Subcutaneous abdominal adipose tissue (tissue), 5 donors: ENCODE results near the gene HPSE.
A peak's percentile ranks its signal among the peaks of the same experiment; 100 is the strongest.

Source experiments
- H3K27ac ChIP-seq: one replicate; pipeline ENCODE4 v1.7.0; 2013; ENCODE audit warnings: low read depth, mild to moderate bottlenecking, inconsistent platforms, low read length, moderate library complexity
- H3K27me3 ChIP-seq, 5 donors: one replicate each; pipeline ENCODE4 v1.7.0; 2013; ENCODE audit warnings: low read length in 5 of 5, inconsistent platforms in 1 of 5; ENCODE audit not compliant: control insufficient read depth in 5 of 5, insufficient read depth in 4 of 5
- H3K36me3 ChIP-seq, 5 donors: one replicate each; pipeline ENCODE4 v1.7.0; 2013; ENCODE audit warnings: low read length in 5 of 5; ENCODE audit not compliant: control insufficient read depth in 5 of 5, insufficient read depth in 5 of 5
- H3K4me1 ChIP-seq, 5 donors: one replicate each; pipeline ENCODE4 v1.7.0; 2013; ENCODE audit warnings: low read length in 5 of 5, mild to moderate bottlenecking in 3 of 5, moderate library complexity in 1 of 5; ENCODE audit not compliant: control insufficient read depth in 5 of 5, insufficient read depth in 5 of 5
- H3K4me3 ChIP-seq, 5 donors: one replicate each; pipeline ENCODE4 v1.7.0; 2013; ENCODE audit warnings: low read length in 5 of 5, low read depth in 1 of 5
- H3K9ac ChIP-seq, 5 donors: one replicate each; pipeline ENCODE4 v1.7.0; 2013; ENCODE audit warnings: low read length in 5 of 5, mild to moderate bottlenecking in 4 of 5, moderate library complexity in 3 of 5
- H3K9me3 ChIP-seq, 5 donors: one replicate each; pipeline ENCODE4 v1.7.0; 2013; ENCODE audit warnings: low read length in 5 of 5; ENCODE audit not compliant: control insufficient read depth in 5 of 5
- donor health status: healthy.
- donor health status: healthy.
- donor health status: healthy.
- donor health status: healthy.
- donor health status: healthy.

The HPSE gene

GRCh38 chr4:83334425-83335241 is at the start of gene HPSE:
HPSE (minus strand) TSS chr4:83334848; CDS start chr4:83334782, 66 bp downstream.
- no peak within 1 kb of the TSS for H3K27ac ChIP-seq
- peaks cover 2 to 14% (median 4%) of the 10 kb centered on the region in 5 donors for H3K27me3 ChIP-seq
- H3K4me1 ChIP-seq, result peaks cover 0 to 22% (median 16%) of the 10 kb centered on the region in 5 donors
- peak within 1 kb of the TSS; percentile 35 to 67 (median 59) for H3K4me3 ChIP-seq
- no peaks in the 10 kb centered on the region for H3K36me3 ChIP-seq
- H3K9ac ChIP-seq, result peak within 1 kb of the TSS in 1 of 5 donors; percentile 30
- peaks cover 0 to 6% (median 0%) of the 10 kb centered on the region in 5 donors for H3K9me3 ChIP-seq

GRCh38 chr4:83382850-83383249 is 48.2 kb upstream of the HPSE start:
- Histone ChIP-seq H3K4me1 (no peaks in the 10 kb centered on the region), H3K9me3 (peaks cover 0 to 6% (median 0%) of the 10 kb centered on the region in 5 donors), H3K27ac (no peak overlapping the region), H3K36me3 (no peaks in the 10 kb centered on the region), H3K9ac (no peak overlapping the region), H3K27me3 (no peaks in the 10 kb centered on the region), H3K4me3 (no peak overlapping the region)

GRCh38 chr4:83381173-83381572 is 46.5 kb upstream of the HPSE start:
- H3K9me3 ChIP-seq, result peaks cover 0 to 6% (median 0%) of the 10 kb centered on the region in 5 donors
- H3K4me1 ChIP-seq, result no peaks in the 10 kb centered on the region
- no peak overlapping the region for H3K4me3 ChIP-seq
- no peak overlapping the region for H3K27ac ChIP-seq
- no peak overlapping the region for H3K9ac ChIP-seq
- H3K36me3 ChIP-seq, result no peaks in the 10 kb centered on the region
- H3K27me3 ChIP-seq, result no peaks in the 10 kb centered on the region

DNA sequence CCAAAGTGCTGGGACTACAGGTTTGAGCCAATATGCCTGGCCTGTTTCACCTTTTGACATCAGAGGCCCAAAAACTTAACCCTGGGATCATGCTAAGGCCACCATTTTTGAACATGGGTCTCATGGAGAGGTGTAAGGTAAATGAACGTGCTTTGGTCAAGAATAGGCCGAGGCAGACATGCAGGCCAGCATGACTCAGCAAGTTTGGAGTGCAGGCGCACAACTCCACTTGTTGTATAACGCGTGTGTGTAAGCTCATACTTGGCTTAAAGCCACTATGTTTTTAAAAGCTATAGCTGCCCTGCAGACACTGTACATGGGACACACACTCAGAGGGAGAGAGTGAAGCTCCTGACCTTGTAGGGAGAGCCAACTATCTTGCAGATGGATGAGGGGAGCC is 43.8 kb upstream of the HPSE start:
- Histone ChIP-seq H3K27ac (no peak overlapping the region), H3K27me3 (no peaks in the 10 kb centered on the region), H3K9ac (no peak overlapping the region), H3K9me3 (peaks cover 0 to 6% (median 0%) of the 10 kb centered on the region in 5 donors), H3K4me1 (no peaks in the 10 kb centered on the region), H3K4me3 (no peak overlapping the region), H3K36me3 (no peaks in the 10 kb centered on the region)

DNA sequence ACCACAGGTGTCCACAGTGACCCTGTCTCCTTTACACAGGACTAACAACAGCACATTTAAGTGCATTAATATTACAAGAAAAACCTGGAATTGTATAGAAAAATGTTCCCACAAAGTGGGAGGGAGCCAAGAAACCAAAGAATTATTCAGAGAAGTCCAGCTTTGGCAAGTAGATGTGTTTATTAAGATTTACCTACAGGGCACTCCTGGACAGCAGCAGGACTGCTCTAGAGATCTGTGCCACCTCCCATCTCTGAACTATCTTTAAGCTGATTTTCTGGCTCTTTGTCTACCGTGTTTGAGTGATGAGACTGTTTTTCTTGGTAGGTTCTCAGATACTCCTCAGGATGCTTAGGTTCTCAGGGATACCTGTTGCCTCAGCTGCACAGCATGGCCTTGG is 38.3 kb upstream of the HPSE start:
- no peak overlapping the region for H3K4me3 ChIP-seq
- H3K36me3 ChIP-seq, result no peaks in the 10 kb centered on the region
- H3K9ac ChIP-seq, result no peak overlapping the region
- H3K27me3 ChIP-seq, result no peaks in the 10 kb centered on the region
- H3K27ac ChIP-seq, result no peak overlapping the region
- H3K9me3 ChIP-seq, result peaks cover 0 to 2% (median 0%) of the 10 kb centered on the region in 5 donors
- peaks cover 0 to 10% (median 0%) of the 10 kb centered on the region in 5 donors for H3K4me1 ChIP-seq

DNA sequence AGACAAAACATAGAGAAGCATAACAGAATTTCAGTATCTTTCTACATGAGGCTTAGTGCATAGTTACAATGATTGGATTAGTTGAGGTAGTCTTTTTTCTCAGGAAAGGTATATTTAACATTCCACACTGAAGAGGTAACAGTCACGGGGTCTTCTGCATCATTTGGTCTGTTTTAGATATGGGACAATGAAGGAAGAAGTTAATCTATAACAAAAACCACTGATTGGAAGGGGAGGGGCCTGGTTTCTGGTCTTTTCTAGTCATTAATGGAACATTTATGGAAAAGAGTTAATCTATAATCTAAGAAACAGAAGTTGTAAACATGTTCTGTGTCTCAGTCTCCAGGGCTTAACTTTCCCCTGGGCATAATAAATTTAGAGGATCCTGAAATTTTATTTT is 37.3 kb upstream of the HPSE start:
- Histone ChIP-seq H3K4me3 (no peak overlapping the region), H3K4me1 (peaks cover 0 to 10% (median 0%) of the 10 kb centered on the region in 5 donors), H3K9ac (no peak overlapping the region), H3K9me3 (no peaks in the 10 kb centered on the region), H3K27me3 (no peaks in the 10 kb centered on the region), H3K27ac (no peak overlapping the region), H3K36me3 (no peaks in the 10 kb centered on the region)

DNA sequence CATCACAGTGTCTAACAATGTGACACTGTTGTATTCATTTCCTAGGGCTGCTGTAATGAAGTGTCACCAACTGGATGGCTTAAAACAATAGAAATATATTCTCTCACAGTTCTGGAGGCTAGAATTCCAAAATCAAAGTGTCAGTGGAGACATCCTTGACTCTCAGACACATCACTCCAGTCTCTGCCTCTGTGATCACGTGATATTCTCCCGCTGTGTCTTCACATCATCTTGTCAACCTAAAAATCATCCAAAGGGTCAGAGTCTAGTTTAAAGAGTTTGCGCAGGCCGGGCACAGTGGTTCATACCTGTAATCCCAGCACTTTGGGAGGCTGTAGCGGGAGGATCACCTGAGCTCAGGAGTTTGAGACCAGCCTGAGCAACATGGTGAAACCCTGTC is 36.6 kb upstream of the HPSE start:
- Histone ChIP-seq H3K36me3 (no peaks in the 10 kb centered on the region), H3K9me3 (no peaks in the 10 kb centered on the region), H3K27ac (no peak overlapping the region), H3K4me3 (no peak overlapping the region), H3K27me3 (no peaks in the 10 kb centered on the region), H3K9ac (no peak overlapping the region), H3K4me1 (peaks cover 0 to 10% (median 0%) of the 10 kb centered on the region in 5 donors)

- peaks cover 0 to 10% (median 0%) of the 10 kb centered on the region in 5 donors for H3K4me1 ChIP-seq
- H3K4me3 ChIP-seq, result no peak overlapping the region
- no peaks in the 10 kb centered on the region for H3K27me3 ChIP-seq
- H3K27ac ChIP-seq, result no peak overlapping the region
- no peaks in the 10 kb centered on the region for H3K36me3 ChIP-seq
- H3K9ac ChIP-seq, result no peak overlapping the region
- no peaks in the 10 kb centered on the region for H3K9me3 ChIP-seq
These were observed 35.9 kb upstream of the HPSE start for GRCh38 chr4:83370640-83370906.

DNA sequence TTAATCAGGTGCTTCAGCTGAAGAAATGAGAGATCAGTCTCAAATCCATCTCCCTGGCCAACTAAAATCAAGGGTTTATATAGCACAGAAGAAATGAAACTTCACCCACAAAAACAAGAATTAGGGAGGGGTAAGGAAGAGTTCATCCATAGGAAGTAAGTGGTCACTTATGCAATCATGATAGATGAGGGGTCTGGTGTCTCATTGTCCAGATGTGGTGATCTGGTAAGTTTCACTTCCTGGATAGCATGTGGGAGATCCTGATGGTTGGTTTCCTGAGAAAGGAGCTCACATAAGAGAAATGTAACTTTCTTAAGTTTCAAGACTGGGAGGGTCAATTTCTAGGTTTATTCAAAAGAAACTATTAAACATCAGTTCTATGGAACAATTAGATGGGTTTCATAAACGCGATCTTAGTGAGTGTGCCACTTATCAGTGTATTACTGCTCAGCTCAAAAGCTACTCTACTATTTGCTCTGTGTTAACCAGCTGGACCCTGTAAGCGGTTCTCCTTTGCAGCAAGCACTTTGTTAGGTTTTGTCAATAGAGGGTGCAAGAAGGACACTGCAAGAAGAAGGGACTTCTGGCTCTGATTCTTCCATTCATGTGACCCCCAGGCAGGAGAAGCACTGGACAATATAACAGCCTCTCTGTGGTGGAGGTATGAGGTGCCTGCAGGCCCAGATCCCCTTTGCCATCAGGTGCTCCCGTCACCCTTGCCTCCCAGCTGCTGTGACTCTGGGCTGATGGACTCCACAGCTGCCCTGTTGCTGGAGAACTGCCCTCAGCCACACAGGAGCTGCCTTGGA is 35.4 kb upstream of the HPSE start:
- Histone ChIP-seq H3K27ac (no peak overlapping the region), H3K9ac (no peak overlapping the region)

GRCh38 chr4:83364312-83364711 is 29.7 kb upstream of the HPSE start:
- H3K9me3 ChIP-seq, result no peaks in the 10 kb centered on the region
- no peaks in the 10 kb centered on the region for H3K36me3 ChIP-seq
- no peak overlapping the region for H3K4me3 ChIP-seq
- H3K9ac ChIP-seq, result no peak overlapping the region
- H3K4me1 ChIP-seq, result no peaks in the 10 kb centered on the region
- H3K27ac ChIP-seq, result no peak overlapping the region
- H3K27me3 ChIP-seq, result no peaks in the 10 kb centered on the region

More for the DNA sequence above, 35.4 kb upstream of the HPSE start:
- Histone ChIP-seq H3K36me3 (no peaks in the 10 kb centered on the region), H3K4me1 (peaks cover 0 to 10% (median 0%) of the 10 kb centered on the region in 5 donors), H3K4me3 (no peak overlapping the region), H3K9me3 (no peaks in the 10 kb centered on the region), H3K27me3 (no peaks in the 10 kb centered on the region)
